HG02884 (cell line): Measurements from ENCODE around the gene SMIM14.
"Not testable (repeated sequence)": the region's sequence is repeated elsewhere in the genome, so short reads cannot be mapped to it uniquely, and the experiment has no call there.

Experiments used
- ATAC-seq: cut with Tn5 transposase; IDR thresholded peaks from one replicate; pipeline ENCODE4 v1.9.1; 2021; ENCODE audit warnings: mild to moderate bottlenecking, moderate library complexity; ENCODE audit not compliant: unreplicated experiment

The SMIM14 gene

GRCh38 chr4:39502664-39503035 is 136.0 kb downstream of the SMIM14 start:
- not testable (repeated sequence) for ATAC-seq

- no peak for ATAC-seq
Measured at GRCh38 chr4:39502019-39502663, 136.5 kb downstream of the SMIM14 start.

GRCh38 chr4:39498727-39499020 is 140.0 kb downstream of the SMIM14 start:
- ATAC-seq: no peak

- no peak for ATAC-seq
Measured at GRCh38 chr4:39497909-39498726, 140.5 kb downstream of the SMIM14 start.
